Measurements from ENCODE around the gene FOXL1.

DNA sequence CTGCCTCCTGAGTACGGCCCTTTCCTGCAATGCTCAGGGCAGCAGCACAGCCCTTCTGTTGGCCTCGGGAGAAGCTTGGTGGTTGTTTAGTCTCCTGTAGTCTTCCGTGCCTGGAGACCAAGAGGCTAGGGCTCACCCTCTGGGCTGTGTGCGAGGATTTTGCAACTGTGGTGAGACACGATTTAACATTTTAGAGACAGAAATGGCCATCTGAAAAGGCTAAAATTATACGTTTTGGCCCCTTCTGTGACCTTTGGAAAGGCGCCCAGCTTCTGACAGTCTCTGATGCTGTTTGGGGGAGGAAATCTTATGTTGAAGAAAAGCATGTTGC is 33.1 kb downstream of the FOXL1 start:
- TF ChIP-seq, protein P1, sequence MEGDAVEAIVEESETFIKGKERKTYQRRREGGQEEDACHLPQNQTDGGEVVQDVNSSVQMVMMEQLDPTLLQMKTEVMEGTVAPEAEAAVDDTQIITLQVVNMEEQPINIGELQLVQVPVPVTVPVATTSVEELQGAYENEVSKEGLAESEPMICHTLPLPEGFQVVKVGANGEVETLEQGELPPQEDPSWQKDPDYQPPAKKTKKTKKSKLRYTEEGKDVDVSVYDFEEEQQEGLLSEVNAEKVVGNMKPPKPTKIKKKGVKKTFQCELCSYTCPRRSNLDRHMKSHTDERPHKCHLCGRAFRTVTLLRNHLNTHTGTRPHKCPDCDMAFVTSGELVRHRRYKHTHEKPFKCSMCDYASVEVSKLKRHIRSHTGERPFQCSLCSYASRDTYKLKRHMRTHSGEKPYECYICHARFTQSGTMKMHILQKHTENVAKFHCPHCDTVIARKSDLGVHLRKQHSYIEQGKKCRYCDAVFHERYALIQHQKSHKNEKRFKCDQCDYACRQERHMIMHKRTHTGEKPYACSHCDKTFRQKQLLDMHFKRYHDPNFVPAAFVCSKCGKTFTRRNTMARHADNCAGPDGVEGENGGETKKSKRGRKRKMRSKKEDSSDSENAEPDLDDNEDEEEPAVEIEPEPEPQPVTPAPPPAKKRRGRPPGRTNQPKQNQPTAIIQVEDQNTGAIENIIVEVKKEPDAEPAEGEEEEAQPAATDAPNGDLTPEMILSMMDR (optimal IDR thresholded peaks at IDR 0.05 in 1 of 3, IDR thresholded peaks at IDR 0.05 in 1 of 3, conservative IDR thresholded peaks at IDR 0.05 in 1 of 3; ENCODE audit: extremely low read depth in 1 of 3, insufficient read depth in 2 of 3, low read length in 3 of 3): no peak
- TF ChIP-seq EZH2 (IDR thresholded peaks at IDR 0.05; ENCODE audit: low read length): no peak

Data from keratinocyte (primary cell).